Nephron (organoid): Measurements from ENCODE around the gene SGSH.

ENCODE experiments used
- H3K27ac Mint-ChIP-seq, 3 experiments: 2 replicates each; pipeline ENCODE4 v1.8.0; 2020; ENCODE audit warnings: mixed read lengths in 3 of 3, mild to moderate bottlenecking in 2 of 3, moderate library complexity in 1 of 3
- H3K27me3 Mint-ChIP-seq: 2 replicates; pipeline ENCODE4 v1.8.0; 2021; ENCODE audit warnings: low read depth, mild to moderate bottlenecking, moderate library complexity, mixed read lengths
- H3K36me3 Mint-ChIP-seq: 2 replicates; pipeline ENCODE4 v1.8.0; 2020; ENCODE audit warnings: low read depth, mixed read lengths
- H3K4me1 Mint-ChIP-seq: 2 replicates; pipeline ENCODE4 v1.8.0; 2020; ENCODE audit warnings: mixed read lengths
- H3K4me3 Mint-ChIP-seq, 3 experiments: 2 replicates each; pipeline ENCODE4 v1.8.0; 2020; ENCODE audit warnings: mild to moderate bottlenecking in 3 of 3, mixed read lengths in 3 of 3, moderate library complexity in 2 of 3
- H3K9me3 Mint-ChIP-seq: 2 replicates; pipeline ENCODE4 v1.8.0; 2020; ENCODE audit warnings: mixed read lengths
- CTCF ChIP-seq, 3 experiments: fragments of 200-600 bp; sonication (generic); IDR thresholded peaks; one replicate each; pipeline ENCODE4 v1.5.0; 2021; ENCODE audit warnings: antibody characterized with exemption in 3 of 3; ENCODE audit not compliant: unreplicated experiment in 3 of 3

Gene SGSH

DNA sequence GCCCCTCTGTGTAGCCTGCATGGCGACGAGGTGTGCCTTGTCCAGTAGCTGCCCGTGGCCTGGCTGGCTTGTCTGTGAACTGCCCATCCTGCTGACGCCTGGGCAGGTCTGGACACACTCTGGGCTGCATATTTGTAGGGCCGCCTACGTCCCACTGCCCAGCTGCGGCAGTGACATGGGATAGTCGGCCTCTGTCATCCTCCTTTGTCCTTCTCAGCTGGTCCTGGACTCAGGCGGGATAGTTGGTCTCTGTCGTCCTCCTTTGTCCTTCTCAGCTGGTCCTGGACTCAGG lies 35.8 kb downstream of the SGSH start:
- TF ChIP-seq CTCF (IDR thresholded peaks at IDR 0.05; ENCODE audit: unreplicated experiment in 3 of 3): no peak
- no peak overlapping the region for H3K27ac Mint-ChIP-seq
- H3K9me3 Mint-ChIP-seq: no peaks in the 10 kb centered on the region
- H3K36me3 Mint-ChIP-seq: no peaks in the 10 kb centered on the region
- H3K27me3 Mint-ChIP-seq: peaks cover 21% of the 10 kb centered on the region
- no peak overlapping the region for H3K4me3 Mint-ChIP-seq
- H3K4me1 Mint-ChIP-seq: no peaks in the 10 kb centered on the region

DNA sequence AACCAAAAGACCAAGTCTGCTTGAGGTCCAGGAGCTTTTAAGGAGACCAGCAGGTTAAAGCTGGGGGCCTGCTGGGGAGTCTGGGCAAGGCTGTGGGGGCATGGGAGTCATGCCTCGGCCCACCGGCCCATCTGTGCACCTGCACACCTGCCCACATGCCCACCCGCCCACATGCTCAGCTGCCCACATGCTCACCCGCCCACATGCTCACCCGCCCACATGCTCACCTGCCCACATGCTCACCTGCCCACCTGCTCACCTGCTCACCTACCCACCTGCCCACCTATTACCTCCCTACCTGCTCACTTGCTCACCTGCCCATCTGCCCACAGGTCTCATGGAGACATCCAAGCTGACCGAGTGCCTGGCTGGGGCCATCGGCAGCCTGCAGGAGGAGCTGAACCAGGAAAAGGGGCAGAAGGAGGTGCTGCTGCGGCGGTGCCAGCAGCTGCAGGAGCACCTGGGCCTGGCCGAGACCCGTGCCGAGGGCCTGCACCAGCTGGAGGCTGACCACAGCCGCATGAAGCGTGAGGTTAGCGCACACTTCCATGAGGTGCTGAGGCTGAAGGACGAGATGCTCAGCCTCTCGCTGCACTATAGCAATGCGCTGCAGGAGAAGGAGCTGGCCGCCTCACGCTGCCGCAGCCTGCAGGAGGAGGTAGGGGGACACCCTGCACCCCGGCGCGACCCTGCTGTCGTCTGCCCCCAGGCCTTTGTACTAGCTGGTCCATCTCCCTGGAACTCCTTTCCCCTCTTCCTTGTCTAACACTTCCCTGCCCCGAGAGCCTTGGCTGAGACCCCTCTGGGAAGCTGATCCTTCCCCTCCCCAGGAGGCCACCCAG lies 36.3 kb downstream of the SGSH start:
- Mint-ChIP-seq H3K36me3 (no peaks in the 10 kb centered on the region), H3K27me3 (peaks cover 17% of the 10 kb centered on the region), H3K4me1 (peaks cover 5% of the 10 kb centered on the region), H3K9me3 (no peaks in the 10 kb centered on the region), H3K4me3 (no peak overlapping the region), H3K27ac (no peak overlapping the region)
- no peak for TF ChIP-seq CTCF (IDR thresholded peaks at IDR 0.05; ENCODE audit: unreplicated experiment in 3 of 3)

GRCh38 chr17:80182845-80183223 lies 37.3 kb downstream of the SGSH start:
- no peaks in the 10 kb centered on the region for H3K36me3 Mint-ChIP-seq
- no peaks in the 10 kb centered on the region for H3K9me3 Mint-ChIP-seq
- no peak overlapping the region for H3K4me3 Mint-ChIP-seq
- H3K4me1 Mint-ChIP-seq: peaks cover 7% of the 10 kb centered on the region
- TF ChIP-seq CTCF (IDR thresholded peaks at IDR 0.05; ENCODE audit: unreplicated experiment in 3 of 3): no peak
- peaks cover 18% of the 10 kb centered on the region for H3K27me3 Mint-ChIP-seq
- H3K27ac Mint-ChIP-seq: no peak overlapping the region

- TF ChIP-seq CTCF (IDR thresholded peaks at IDR 0.05; ENCODE audit: unreplicated experiment in 3 of 3): no peak
- H3K27ac Mint-ChIP-seq: no peak overlapping the region
- peaks cover 7% of the 10 kb centered on the region for H3K4me1 Mint-ChIP-seq
- H3K27me3 Mint-ChIP-seq: peaks cover 20% of the 10 kb centered on the region
- no peaks in the 10 kb centered on the region for H3K36me3 Mint-ChIP-seq
- H3K4me3 Mint-ChIP-seq: no peak overlapping the region
- H3K9me3 Mint-ChIP-seq: no peaks in the 10 kb centered on the region
Observed at GRCh38 chr17:80182118-80182844, 37.9 kb downstream of the SGSH start.

- TF ChIP-seq CTCF (IDR thresholded peaks at IDR 0.05; ENCODE audit: unreplicated experiment in 3 of 3): no peak
- no peaks in the 10 kb centered on the region for H3K9me3 Mint-ChIP-seq
- H3K36me3 Mint-ChIP-seq: no peaks in the 10 kb centered on the region
- peaks cover 7% of the 10 kb centered on the region for H3K4me1 Mint-ChIP-seq
- H3K27ac Mint-ChIP-seq: no peak overlapping the region
- H3K4me3 Mint-ChIP-seq: no peak overlapping the region
- peaks cover 20% of the 10 kb centered on the region for H3K27me3 Mint-ChIP-seq
Observed at GRCh38 chr17:80181431-80181830, 38.7 kb downstream of the SGSH start.

- no peaks in the 10 kb centered on the region for H3K9me3 Mint-ChIP-seq
- H3K36me3 Mint-ChIP-seq: no peaks in the 10 kb centered on the region
- H3K27ac Mint-ChIP-seq: no peak overlapping the region
- no peak for TF ChIP-seq CTCF (IDR thresholded peaks at IDR 0.05; ENCODE audit: unreplicated experiment in 3 of 3)
- H3K4me3 Mint-ChIP-seq: no peak overlapping the region
- peaks cover 10% of the 10 kb centered on the region for H3K4me1 Mint-ChIP-seq
- peaks cover 16% of the 10 kb centered on the region for H3K27me3 Mint-ChIP-seq
Observed at GRCh38 chr17:80180192-80180591, 39.9 kb downstream of the SGSH start.
